Erythroblast (primary cell): ENCODE data around the gene CDC25C.

Experiments used
- GATA1 ChIP-seq: IDR thresholded peaks from 2 replicates; pipeline ENCODE4 v1.6.1; 2011; ENCODE audit warnings: low read depth, mild to moderate bottlenecking, control low read depth, low read length, moderate library complexity
- POLR2A ChIP-seq: IDR thresholded peaks from 2 replicates; pipeline ENCODE4 v1.6.1; 2011; ENCODE audit warnings: mild to moderate bottlenecking, low read length

GRCh38 chr5:138350563-138350890 is 18.9 kb upstream of the CDC25C start:
- TF ChIP-seq POLR2A (no peak), GATA1 (no peak)
